IMR-90 (cell line): ENCODE results near the gene VPS8. TPM values are rescaled to one million over a fixed set of nuclear protein-coding genes. Genes with fewer than 3 reads are reported as not detected.

ENCODE experiments used
- ATAC-seq: fragments of 200-7000 bp; cut with Tn5 transposase; 2 replicates; pipeline ENCODE4 v1.9.1; 2020; ENCODE audit warnings: low read depth, mild to moderate bottlenecking, moderate library complexity
- BruUV-seq: library from RNA; stranded (reverse); fragments of 400-500 nt; replicated peaks from 2 replicates; lab custom pipeline; 2021; lab: Mats Ljungman, UMichigan
- CTCF ChIA-PET: fragments of 300-600 bp; formaldehyde crosslinking; extraction: SDS; loops from one replicate; lab custom pipeline; 2021; ENCODE audit warnings: antibody characterized with exemption; lab: Yijun Ruan, JAX
- POLR2A ChIA-PET: fragments of 300-600 bp; sonication (Branson Sonifier 250); formaldehyde crosslinking; loops from one replicate; lab custom pipeline; 2022; ENCODE audit warnings: antibody characterized with exemption; ENCODE audit not compliant: unreplicated experiment; lab: Charles Lee
- DNase-seq: peaks from one replicate; pipeline ENCODE4 v3.0.0; 2013
- H2AFZ ChIP-seq: replicated peaks from 2 replicates; pipeline ENCODE3; 2013; ENCODE audit warnings: low read length, mild to moderate bottlenecking; ENCODE audit not compliant: poor library complexity
- H2AK5ac ChIP-seq: 2 replicates; pipeline ENCODE4 v1.6.1; 2013; ENCODE audit warnings: low read depth, low read length, inconsistent platforms
- H2AK9ac ChIP-seq: replicated peaks from 2 replicates; pipeline ENCODE3; 2013; ENCODE audit warnings: mild to moderate bottlenecking, low read depth, low read length, moderate library complexity; ENCODE audit not compliant: poor library complexity
- H2BK120ac ChIP-seq: 2 replicates; pipeline ENCODE4 v1.6.1; 2013; ENCODE audit warnings: low read depth, low read length, inconsistent platforms
- H2BK15ac ChIP-seq: 3 replicates; pipeline ENCODE4 v1.6.1; 2013; ENCODE audit warnings: low read depth, low read length, inconsistent platforms
- H2BK20ac ChIP-seq: 2 replicates; pipeline ENCODE4 v1.6.1; 2013; ENCODE audit warnings: low read depth, mild to moderate bottlenecking, inconsistent platforms, low read length, moderate library complexity
- H2BK5ac ChIP-seq: 2 replicates; pipeline ENCODE4 v1.6.1; 2013; ENCODE audit warnings: mild to moderate bottlenecking, low read depth, low read length, inconsistent platforms; ENCODE audit not compliant: poor library complexity, severe bottlenecking
- H3K14ac ChIP-seq: replicated peaks from 2 replicates; pipeline ENCODE4 v1.6.1; 2013; ENCODE audit warnings: low read depth, low read length, inconsistent platforms
- H3K18ac ChIP-seq: 2 replicates; pipeline ENCODE4 v1.6.1; 2013; ENCODE audit warnings: low read depth, low read length, control low read depth
- H3K23ac ChIP-seq: 2 replicates; pipeline ENCODE4 v1.6.1; 2013; ENCODE audit warnings: low read depth, low read length, inconsistent platforms
- H3K27ac ChIP-seq: 2 replicates; pipeline ENCODE4 v1.5.1; 2013; ENCODE audit warnings: mild to moderate bottlenecking, control low read depth, low read length; ENCODE audit not compliant: insufficient read depth
- H3K27me3 ChIP-seq: 2 replicates; pipeline ENCODE4 v1.6.1; 2013; ENCODE audit warnings: low read length; ENCODE audit not compliant: control insufficient read depth, insufficient read depth
- H3K36me3 ChIP-seq: 2 replicates; pipeline ENCODE4 v1.6.1; 2013; ENCODE audit warnings: low read length, mixed read lengths; ENCODE audit not compliant: control insufficient read depth, insufficient read depth
- H3K4ac ChIP-seq: 2 replicates; pipeline ENCODE4 v1.6.1; 2013; ENCODE audit warnings: low read depth, low read length, inconsistent platforms
- H3K4me1 ChIP-seq: 2 replicates; pipeline ENCODE4 v1.6.1; 2013; ENCODE audit warnings: low read length, mixed read lengths; ENCODE audit not compliant: control insufficient read depth, insufficient read depth
- H3K4me2 ChIP-seq: 2 replicates; pipeline ENCODE4 v1.6.1; 2013; ENCODE audit warnings: low read depth, mild to moderate bottlenecking, control low read depth, low read length, moderate library complexity
- H3K4me3 ChIP-seq: 2 replicates; pipeline ENCODE4 v1.5.1; 2013; ENCODE audit warnings: low read depth, mild to moderate bottlenecking, control low read depth, low read length, moderate library complexity; ENCODE audit not compliant: insufficient read depth
- H3K56ac ChIP-seq: 2 replicates; pipeline ENCODE4 v1.6.1; 2013; ENCODE audit warnings: low read length, inconsistent platforms; ENCODE audit not compliant: insufficient read depth; ENCODE audit errors: extremely low read depth
- H3K79me1 ChIP-seq, 2 experiments: 2 replicates each; pipeline ENCODE4 v1.6.1; 2013; ENCODE audit warnings: low read length in 2 of 2, inconsistent platforms in 1 of 2, low read depth in 1 of 2
- H3K9ac ChIP-seq: 2 replicates; pipeline ENCODE4 v1.6.1; 2013; ENCODE audit warnings: low read depth, low read length, control low read depth
- H3K9me1 ChIP-seq: 2 replicates; pipeline ENCODE4 v1.6.1; 2013; ENCODE audit warnings: low read length, inconsistent platforms; ENCODE audit not compliant: insufficient read depth
- H3K9me3 ChIP-seq: 2 replicates; pipeline ENCODE4 v1.6.1; 2013; ENCODE audit warnings: low read length; ENCODE audit not compliant: control insufficient read depth, insufficient read depth
- H4K20me1 ChIP-seq: 2 replicates; pipeline ENCODE4 v1.6.1; 2013; ENCODE audit warnings: low read length, inconsistent platforms; ENCODE audit not compliant: insufficient read depth
- H4K5ac ChIP-seq: 2 replicates; pipeline ENCODE4 v1.6.1; 2013; ENCODE audit warnings: mild to moderate bottlenecking, low read depth, low read length, control low read depth
- H4K8ac ChIP-seq, 2 experiments: 2 replicates each; pipeline ENCODE4 v1.6.1; 2013; ENCODE audit warnings: low read depth in 2 of 2, low read length in 2 of 2, control low read depth in 1 of 2, inconsistent platforms in 1 of 2
- H4K91ac ChIP-seq: 2 replicates; pipeline ENCODE4 v1.6.1; 2013; ENCODE audit warnings: low read depth, low read length, inconsistent platforms; ENCODE audit not compliant: insufficient read depth
- MAFK ChIP-seq: IDR thresholded peaks from 2 replicates; pipeline ENCODE4 v1.6.1; 2012; ENCODE audit warnings: low read depth, low read length, improper control_type of control experiment
- MXI1 ChIP-seq: IDR thresholded peaks from 2 replicates; pipeline ENCODE4 v1.6.1; 2012; ENCODE audit warnings: low read depth, mild to moderate bottlenecking, low read length, moderate library complexity, borderline replicate concordance
- RAD21 ChIP-seq: IDR thresholded peaks from 2 replicates; pipeline ENCODE4 v1.6.1; 2012; ENCODE audit warnings: low read length, improper control_type of control experiment
- WGBS, 2 experiments: methylation state at CpG; one replicate each; pipeline versions ENCODE4 v1.1.5 to v1.1.7; 2013; ENCODE audit warnings: missing lambda C conversion rate in 2 of 2; ENCODE audit not compliant: insufficient read length in 1 of 2; ENCODE audit errors: extremely low coverage in 2 of 2; 5-methylcytosine and 5-hydroxymethylcytosine counted together
- dilution Hi-C: fragments of 300-500 bp; cut with HindIII; formaldehyde crosslinking; loops from one replicate; pipeline ENCODE4 v1.14.3; 2018; ENCODE audit warnings: low sequenced_read_pairs; ENCODE audit not compliant: unreplicated experiment
- in situ Hi-C: fragments of 300-500 bp; cut with MboI; formaldehyde crosslinking; loops from 3 replicates; pipeline ENCODE4 v1.14.3; 2019; ENCODE audit warnings: low sequenced_read_pairs, inconsistent platforms, mixed read lengths
- intact Hi-C: fragments of 100-400 bp; cut with micrococcal nuclease; formaldehyde crosslinking; loops from 2 replicates; pipeline ENCODE4 v1.10.0; 2022
- polyA plus RNA-seq, 3 experiments: library from polyadenylated mRNA; depleted of rRNA; stranded (reverse); fragments of >200 nt; gene quantifications; 2 replicates each; pipeline ENCODE4 v1.2.3, GENCODE V29; 2012; ENCODE audit warnings: low replicate concordance in 1 of 3
- total RNA-seq: library from RNA; depleted of rRNA; stranded (reverse); fragments of >200 nt; gene quantifications from 2 replicates; pipeline ENCODE4 v1.2.3, GENCODE V29; 2012
- TF ChIP-seq, protein P1 (sequence below): conservative IDR thresholded peaks from 2 replicates; pipeline ENCODE4 v1.5.1; 2012; ENCODE audit warnings: mild to moderate bottlenecking, low read depth, low read length, improper control_type of control experiment

Gene VPS8
- total and polyA plus RNA-seq, 2 of the 4 experiments (the other 2 are of a cell fraction): 14.0 to 56.1 TPM

DNA sequence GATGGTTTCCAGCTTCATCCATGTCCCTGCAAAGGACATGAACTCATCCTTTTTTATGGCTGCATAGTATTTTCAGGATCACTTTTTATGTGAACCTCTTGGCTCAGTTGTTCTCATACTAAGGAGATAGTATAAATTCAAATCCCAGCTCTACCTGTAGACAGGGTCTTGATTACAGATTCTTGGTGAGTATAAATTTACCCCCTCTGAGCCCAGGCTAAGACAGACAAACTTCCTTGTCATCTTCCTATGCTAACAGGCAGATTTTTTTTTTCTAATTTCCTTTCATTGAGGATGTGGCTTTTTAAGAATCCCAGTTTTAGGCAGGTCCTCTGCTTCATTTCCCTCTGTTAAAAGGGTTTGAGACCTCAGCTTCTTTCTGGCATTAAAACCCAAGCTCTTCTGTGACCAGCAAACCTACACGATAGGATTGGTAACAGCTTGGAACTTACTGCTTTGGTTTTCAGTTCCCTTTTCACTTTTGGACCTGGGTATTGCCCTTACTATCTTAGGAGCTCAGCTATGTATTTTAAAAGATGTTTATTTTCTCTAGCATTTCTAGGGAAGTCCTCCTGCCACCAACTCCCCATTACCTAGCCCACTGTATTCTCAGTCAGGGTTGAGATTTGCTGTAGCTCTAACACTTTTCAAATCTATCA lies 72.5 kb downstream of the VPS8 start:
- Histone ChIP-seq H3K23ac (no peak overlapping the region), H3K56ac (no peak overlapping the region), H4K8ac (no peak overlapping the region), H3K4me3 (no peak overlapping the region), H3K79me1 (no peaks in the 10 kb centered on the region), H2AFZ (no peak overlapping the region), H2BK5ac (no peak overlapping the region), H3K27me3 (no peaks in the 10 kb centered on the region), H3K9ac (no peak overlapping the region), H3K4me1 (peaks cover 2% of the 10 kb centered on the region; the same call in 1 of the 2 replicates), H2BK15ac (no peak overlapping the region), H2AK9ac (no peak overlapping the region), H3K9me1 (no peaks in the 10 kb centered on the region), H3K14ac (no peak overlapping the region), H3K4ac (no peak overlapping the region), H4K20me1 (no peaks in the 10 kb centered on the region), H4K5ac (no peak overlapping the region), H3K18ac (no peak overlapping the region), H3K27ac (no peak overlapping the region), H2BK20ac (no peak overlapping the region), H3K36me3 (peaks cover 1% of the 10 kb centered on the region), H2BK120ac (no peak overlapping the region), H3K4me2 (no peak overlapping the region), H4K91ac (no peak overlapping the region), H2AK5ac (no peak overlapping the region), H3K9me3 (no peaks in the 10 kb centered on the region)
- WGBS, 2 experiments: 100% methylated on average over 1 of the region's 1 CpG; no CpG with 5 or more reads in 1 of the 2 experiments
- BruUV-seq: no TSS peak
- ATAC-seq (no peak), DNase-seq (no peak)
- in situ Hi-C loops: loop anchor here (25.0 kb wide), 1 partner anchor 303 kb away; no protein-coding TSS in a partner anchor
- ChIA-PET POLR2A (no interaction called here), CTCF (interaction anchor here (0.6 to 1.8 kb wide), 2 partner anchors 10 to 41 kb away, joined by 3 to 6 read pairs; no protein-coding TSS in a partner anchor)
- dilution Hi-C loops: no loop called here
- intact Hi-C loops: no loop called here
- TF ChIP-seq, protein P1, sequence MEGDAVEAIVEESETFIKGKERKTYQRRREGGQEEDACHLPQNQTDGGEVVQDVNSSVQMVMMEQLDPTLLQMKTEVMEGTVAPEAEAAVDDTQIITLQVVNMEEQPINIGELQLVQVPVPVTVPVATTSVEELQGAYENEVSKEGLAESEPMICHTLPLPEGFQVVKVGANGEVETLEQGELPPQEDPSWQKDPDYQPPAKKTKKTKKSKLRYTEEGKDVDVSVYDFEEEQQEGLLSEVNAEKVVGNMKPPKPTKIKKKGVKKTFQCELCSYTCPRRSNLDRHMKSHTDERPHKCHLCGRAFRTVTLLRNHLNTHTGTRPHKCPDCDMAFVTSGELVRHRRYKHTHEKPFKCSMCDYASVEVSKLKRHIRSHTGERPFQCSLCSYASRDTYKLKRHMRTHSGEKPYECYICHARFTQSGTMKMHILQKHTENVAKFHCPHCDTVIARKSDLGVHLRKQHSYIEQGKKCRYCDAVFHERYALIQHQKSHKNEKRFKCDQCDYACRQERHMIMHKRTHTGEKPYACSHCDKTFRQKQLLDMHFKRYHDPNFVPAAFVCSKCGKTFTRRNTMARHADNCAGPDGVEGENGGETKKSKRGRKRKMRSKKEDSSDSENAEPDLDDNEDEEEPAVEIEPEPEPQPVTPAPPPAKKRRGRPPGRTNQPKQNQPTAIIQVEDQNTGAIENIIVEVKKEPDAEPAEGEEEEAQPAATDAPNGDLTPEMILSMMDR: no peak
- TF ChIP-seq RAD21 (no peak), MAFK (no peak), MXI1 (no peak)
